Subcutaneous abdominal adipose tissue (tissue), 5 donors: Measurements from ENCODE around the gene ROR2.

ENCODE experiments used
- H3K27ac ChIP-seq: one replicate; pipeline ENCODE4 v1.7.0; 2013; ENCODE audit warnings: low read depth, mild to moderate bottlenecking, inconsistent platforms, low read length, moderate library complexity
- H3K27me3 ChIP-seq, 5 donors: one replicate each; pipeline ENCODE4 v1.7.0; 2013; ENCODE audit warnings: low read length in 5 of 5, inconsistent platforms in 1 of 5; ENCODE audit not compliant: control insufficient read depth in 5 of 5, insufficient read depth in 4 of 5
- H3K36me3 ChIP-seq, 5 donors: one replicate each; pipeline ENCODE4 v1.7.0; 2013; ENCODE audit warnings: low read length in 5 of 5; ENCODE audit not compliant: control insufficient read depth in 5 of 5, insufficient read depth in 5 of 5
- H3K4me1 ChIP-seq, 5 donors: one replicate each; pipeline ENCODE4 v1.7.0; 2013; ENCODE audit warnings: low read length in 5 of 5, mild to moderate bottlenecking in 3 of 5, moderate library complexity in 1 of 5; ENCODE audit not compliant: control insufficient read depth in 5 of 5, insufficient read depth in 5 of 5
- H3K4me3 ChIP-seq, 5 donors: one replicate each; pipeline ENCODE4 v1.7.0; 2013; ENCODE audit warnings: low read length in 5 of 5, low read depth in 1 of 5
- H3K9ac ChIP-seq, 5 donors: one replicate each; pipeline ENCODE4 v1.7.0; 2013; ENCODE audit warnings: low read length in 5 of 5, mild to moderate bottlenecking in 4 of 5, moderate library complexity in 3 of 5
- H3K9me3 ChIP-seq, 5 donors: one replicate each; pipeline ENCODE4 v1.7.0; 2013; ENCODE audit warnings: low read length in 5 of 5; ENCODE audit not compliant: control insufficient read depth in 5 of 5
- donor health status: healthy.
- donor health status: healthy.
- donor health status: healthy.
- donor health status: healthy.
- donor health status: healthy.

Gene ROR2

DNA sequence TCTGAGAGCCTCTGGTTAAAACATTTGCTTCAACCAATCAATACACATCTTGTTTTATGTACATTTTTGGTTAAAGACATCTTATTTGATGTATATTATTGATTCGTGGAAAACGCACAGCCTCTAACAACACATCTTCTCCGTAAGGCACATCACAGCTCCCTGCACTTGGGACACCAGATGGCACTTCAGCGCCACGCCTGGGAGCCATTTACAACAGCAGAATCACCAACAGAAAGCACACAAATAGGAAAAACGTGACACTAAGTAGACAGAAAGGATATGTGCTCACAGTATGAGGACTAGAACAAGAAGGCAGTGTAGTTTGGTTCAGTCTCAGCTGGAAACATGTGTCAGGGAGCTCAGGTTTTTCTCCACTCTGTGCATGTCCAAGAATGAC lies 199.7 kb downstream of the ROR2 start:
- H3K9ac ChIP-seq: no peak overlapping the region
- peaks cover 0 to 3% (median 0%) of the 10 kb centered on the region in 5 donors for H3K27me3 ChIP-seq
- H3K36me3 ChIP-seq: no peaks in the 10 kb centered on the region
- no peaks in the 10 kb centered on the region for H3K4me1 ChIP-seq
- no peak overlapping the region for H3K27ac ChIP-seq
- no peak overlapping the region for H3K4me3 ChIP-seq
- no peaks in the 10 kb centered on the region for H3K9me3 ChIP-seq

GRCh38 chr9:91746904-91747303 lies 203.1 kb downstream of the ROR2 start:
- no peak overlapping the region for H3K27ac ChIP-seq

GRCh38 chr9:91746357-91746756 lies 203.7 kb downstream of the ROR2 start:
- Histone ChIP-seq H3K4me1 (no peaks in the 10 kb centered on the region), H3K27ac (no peak overlapping the region), H3K9me3 (no peaks in the 10 kb centered on the region), H3K9ac (no peak overlapping the region), H3K4me3 (no peak overlapping the region), H3K36me3 (no peaks in the 10 kb centered on the region), H3K27me3 (peaks cover 0 to 4% (median 0%) of the 10 kb centered on the region in 5 donors)

More at GRCh38 chr9:91746904-91747303, 203.1 kb downstream of the ROR2 start:
- Histone ChIP-seq H3K9ac (no peak overlapping the region), H3K4me1 (no peaks in the 10 kb centered on the region), H3K9me3 (no peaks in the 10 kb centered on the region), H3K4me3 (no peak overlapping the region), H3K27me3 (peaks cover 0 to 4% (median 0%) of the 10 kb centered on the region in 5 donors), H3K36me3 (no peaks in the 10 kb centered on the region)

DNA sequence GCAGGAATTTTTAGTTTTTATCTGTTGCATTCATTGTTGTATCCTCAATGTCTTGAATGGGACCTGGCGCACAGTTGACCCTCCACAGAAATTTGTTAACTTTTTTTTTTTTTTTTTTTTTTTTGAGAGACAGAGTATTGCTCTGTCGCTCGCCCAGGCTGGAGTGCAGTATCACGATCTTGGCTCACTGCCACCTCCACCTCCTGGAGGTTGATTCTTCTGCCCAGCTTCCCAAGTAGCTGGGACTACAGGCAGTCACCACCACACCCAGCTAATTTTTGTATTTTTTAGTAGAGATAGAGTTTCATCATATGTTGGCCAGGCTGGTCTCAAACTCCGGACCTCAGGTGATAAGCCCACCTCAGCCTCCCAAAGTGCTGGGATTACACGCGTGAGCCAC lies 205.9 kb downstream of the ROR2 start:
- Histone ChIP-seq H3K27ac (no peak overlapping the region), H3K4me3 (no peak overlapping the region), H3K36me3 (no peaks in the 10 kb centered on the region), H3K27me3 (peaks cover 0 to 4% (median 0%) of the 10 kb centered on the region in 5 donors), H3K4me1 (no peaks in the 10 kb centered on the region), H3K9ac (no peak overlapping the region), H3K9me3 (no peaks in the 10 kb centered on the region)

- no peak overlapping the region for H3K27ac ChIP-seq
- no peaks in the 10 kb centered on the region for H3K36me3 ChIP-seq
- H3K4me1 ChIP-seq: no peaks in the 10 kb centered on the region
- peaks cover 0 to 6% (median 0%) of the 10 kb centered on the region in 5 donors for H3K27me3 ChIP-seq
- no peak overlapping the region for H3K9ac ChIP-seq
- H3K4me3 ChIP-seq: no peak overlapping the region
- H3K9me3 ChIP-seq: no peaks in the 10 kb centered on the region
Observed at GRCh38 chr9:91741522-91741921, 208.5 kb downstream of the ROR2 start.

GRCh38 chr9:91740701-91741100 lies 209.3 kb downstream of the ROR2 start:
- no peaks in the 10 kb centered on the region for H3K4me1 ChIP-seq
- no peak overlapping the region for H3K9ac ChIP-seq
- H3K36me3 ChIP-seq: no peaks in the 10 kb centered on the region
- peaks cover 0 to 6% (median 0%) of the 10 kb centered on the region in 5 donors for H3K27me3 ChIP-seq
- no peak overlapping the region for H3K27ac ChIP-seq
- no peaks in the 10 kb centered on the region for H3K9me3 ChIP-seq
- H3K4me3 ChIP-seq: no peak overlapping the region

DNA sequence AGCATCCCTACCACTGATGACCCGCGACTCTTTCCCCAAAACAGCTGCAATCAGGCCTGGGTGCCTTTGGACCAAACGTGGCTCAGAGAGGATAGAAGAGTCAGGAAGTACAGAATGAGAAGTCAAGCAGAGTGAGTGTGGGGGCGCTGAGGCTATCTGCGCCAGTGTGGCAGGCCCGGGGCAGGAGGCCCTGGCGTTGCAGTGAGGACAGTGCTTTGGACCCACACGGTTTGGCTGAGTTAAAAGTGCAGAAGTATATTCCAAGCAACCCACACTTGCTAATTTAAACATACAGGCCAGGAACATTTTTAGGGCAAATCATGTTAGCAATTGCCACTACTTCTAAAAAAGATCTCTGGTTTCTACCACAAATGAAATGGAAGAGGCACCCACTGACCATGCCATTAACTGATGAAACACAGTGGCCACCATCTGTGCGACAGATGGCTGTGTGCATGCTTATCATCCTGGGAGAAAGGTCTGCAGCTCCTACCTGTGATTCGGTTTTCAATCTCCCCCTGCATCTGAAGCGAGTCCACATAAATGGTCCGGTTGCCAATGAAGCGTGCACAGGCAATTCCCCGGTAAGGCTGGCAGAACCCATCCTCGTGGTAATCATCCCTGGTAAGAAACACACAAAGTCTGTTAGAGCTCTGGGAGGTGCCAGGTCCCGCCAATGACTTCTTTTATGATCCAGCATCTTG lies 213.0 kb downstream of the ROR2 start:
- H3K27ac ChIP-seq: no peak overlapping the region
- H3K9me3 ChIP-seq: no peaks in the 10 kb centered on the region
- no peak overlapping the region for H3K9ac ChIP-seq
- H3K4me3 ChIP-seq: no peak overlapping the region
- no peaks in the 10 kb centered on the region for H3K36me3 ChIP-seq
- H3K27me3 ChIP-seq: peaks cover 0 to 6% (median 0%) of the 10 kb centered on the region in 5 donors
- peaks cover 0 to 4% (median 0%) of the 10 kb centered on the region in 5 donors for H3K4me1 ChIP-seq

DNA sequence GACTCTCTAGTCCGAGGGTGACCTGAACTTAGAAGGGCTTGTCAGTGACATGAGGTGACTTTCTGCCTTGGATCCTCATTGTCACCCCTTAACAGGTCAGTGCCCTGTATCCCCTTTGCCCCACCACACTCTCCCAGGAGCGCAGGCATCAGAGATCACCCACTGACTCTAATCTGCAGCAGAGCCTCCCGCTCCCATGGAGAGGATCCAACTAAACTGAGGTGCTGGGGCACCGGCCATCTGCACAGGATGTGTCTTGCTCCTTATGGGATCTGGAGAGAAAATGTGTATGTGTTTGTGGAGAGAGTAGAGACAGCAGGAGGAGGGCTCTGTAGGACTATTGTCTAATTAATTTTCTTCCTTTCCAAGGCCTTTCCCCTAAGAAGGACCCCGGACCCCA lies 213.7 kb downstream of the ROR2 start:
- Histone ChIP-seq H3K4me3 (no peak overlapping the region), H3K27ac (no peak overlapping the region), H3K27me3 (peaks cover 0 to 6% (median 0%) of the 10 kb centered on the region in 5 donors), H3K4me1 (peaks cover 0 to 4% (median 0%) of the 10 kb centered on the region in 5 donors), H3K36me3 (no peaks in the 10 kb centered on the region), H3K9me3 (no peaks in the 10 kb centered on the region), H3K9ac (no peak overlapping the region)

DNA sequence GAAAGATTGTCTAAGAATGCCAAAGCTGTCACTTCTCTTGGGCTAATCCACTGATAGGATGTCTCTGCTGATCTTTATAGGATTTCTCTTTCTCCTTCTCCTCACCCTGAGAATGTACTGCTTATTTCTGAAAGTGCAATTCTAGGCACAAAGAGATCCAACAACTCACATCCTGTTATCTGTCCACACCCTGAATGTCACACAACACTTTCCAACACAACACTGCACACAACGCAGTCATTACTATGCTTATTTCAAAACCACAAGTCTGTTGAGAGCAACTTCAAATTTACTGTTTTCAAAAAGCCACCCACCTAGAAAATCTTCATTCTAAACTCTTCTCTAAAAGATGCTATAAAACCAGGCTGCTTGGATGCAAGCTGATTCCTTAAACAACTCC lies 215.0 kb downstream of the ROR2 start:
- H3K9me3 ChIP-seq: no peaks in the 10 kb centered on the region
- H3K27ac ChIP-seq: no peak overlapping the region
- H3K4me1 ChIP-seq: peaks cover 0 to 4% (median 0%) of the 10 kb centered on the region in 5 donors
- no peak overlapping the region for H3K4me3 ChIP-seq
- no peak overlapping the region for H3K9ac ChIP-seq
- peaks cover 0 to 6% (median 0%) of the 10 kb centered on the region in 5 donors for H3K27me3 ChIP-seq
- no peaks in the 10 kb centered on the region for H3K36me3 ChIP-seq

DNA sequence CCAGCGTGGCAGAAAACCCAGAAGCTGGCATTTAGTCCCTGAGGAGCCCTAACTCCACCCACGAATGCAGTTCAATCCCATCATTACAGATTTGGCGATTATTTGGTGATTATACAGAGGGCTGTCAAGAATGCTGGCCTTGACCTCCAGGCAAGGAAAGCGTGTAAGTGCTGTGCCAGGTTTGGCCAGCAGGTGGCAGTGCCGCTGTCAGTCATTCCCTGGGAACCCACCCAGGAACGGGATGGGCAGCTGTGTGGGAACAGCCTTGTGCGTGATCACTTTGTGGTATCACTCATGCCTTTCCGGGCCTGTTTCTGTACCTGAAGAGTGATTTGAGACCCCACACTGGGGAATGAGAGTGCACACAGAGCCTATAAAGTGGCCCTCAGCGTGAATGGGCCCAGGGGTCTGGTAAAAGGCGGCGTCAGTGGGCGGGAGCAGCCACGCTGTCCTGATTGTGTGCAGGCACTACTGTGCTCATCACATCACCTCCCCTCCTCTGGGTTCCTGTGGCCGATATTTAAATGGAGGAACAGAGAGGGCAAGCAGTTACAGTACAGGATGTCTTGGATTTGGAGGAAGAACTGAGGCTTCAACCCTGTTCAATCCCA lies 215.6 kb downstream of the ROR2 start:
- peaks cover 0 to 4% (median 0%) of the 10 kb centered on the region in 5 donors for H3K4me1 ChIP-seq
- no peak overlapping the region for H3K9ac ChIP-seq
- no peak overlapping the region for H3K27ac ChIP-seq
- no peaks in the 10 kb centered on the region for H3K36me3 ChIP-seq
- H3K9me3 ChIP-seq: no peaks in the 10 kb centered on the region
- no peak overlapping the region for H3K4me3 ChIP-seq
- H3K27me3 ChIP-seq: peaks cover 0 to 6% (median 0%) of the 10 kb centered on the region in 5 donors
